CD4-positive, alpha-beta T cell (primary cell): ENCODE measurements around the gene FARS2. TPM values are rescaled to one million over a fixed set of nuclear protein-coding genes. Genes with fewer than 3 reads are reported as not detected.

Experiments used
- ATAC-seq: fragments of 200-7000 bp; cut with Tn5 transposase; one replicate; pipeline ENCODE4 v1.10.0; 2022; ENCODE audit warnings: mild to moderate bottlenecking; ENCODE audit not compliant: poor library complexity
- CTCF ChIA-PET: fragments of 350-600 bp; sonication (Branson Sonifier 250); formaldehyde crosslinking; loops from one replicate; lab custom pipeline; 2021; ENCODE audit warnings: antibody characterized with exemption, inconsistent platforms; lab: Charles Lee
- POLR2A ChIA-PET: fragments of 350-600 bp; sonication (Branson Sonifier 250); formaldehyde crosslinking; loops from one replicate; lab custom pipeline; 2021; ENCODE audit warnings: antibody characterized with exemption, inconsistent platforms; lab: Charles Lee
- DNase-seq, 14 experiments: peaks; one replicate each; pipeline ENCODE4 v3.0.0-alpha.2; 2013 to 2020; ENCODE audit warnings: mixed read lengths in 2 of 14
- H3K27ac ChIP-seq, 2 donors: one replicate each; pipeline versions ENCODE4 v1.5.1 to v1.7.0; 2013; ENCODE audit warnings: low read length in 2 of 2, low read depth in 1 of 2, mild to moderate bottlenecking in 1 of 2
- H3K27me3 ChIP-seq, 2 experiments: 1 replicate in 1 of 2; 2 replicates in 1 of 2; pipeline versions ENCODE4 v1.6.1 to v1.7.0; 2013; ENCODE audit warnings: low read length in 2 of 2, control low read depth in 1 of 2, mild to moderate bottlenecking in 1 of 2, moderate library complexity in 1 of 2; ENCODE audit not compliant: insufficient read depth in 2 of 2, control insufficient read depth in 1 of 2
- H3K36me3 ChIP-seq: one replicate; pipeline ENCODE4 v1.6.1; 2013; ENCODE audit warnings: low read length, control low read depth; ENCODE audit not compliant: insufficient read depth
- H3K4me1 ChIP-seq: one replicate; pipeline ENCODE4 v1.6.1; 2013; ENCODE audit warnings: low read length, control low read depth; ENCODE audit not compliant: insufficient read depth
- H3K4me3 ChIP-seq: one replicate; pipeline ENCODE4 v1.5.1; 2013; ENCODE audit warnings: mild to moderate bottlenecking, low read length, moderate library complexity
- H3K9me3 ChIP-seq, 2 experiments: 1 replicate in 1 of 2; 2 replicates in 1 of 2; pipeline versions ENCODE4 v1.6.1 to v1.7.0; 2013; ENCODE audit warnings: low read length in 2 of 2, mild to moderate bottlenecking in 2 of 2, control low read depth in 1 of 2, moderate library complexity in 1 of 2; ENCODE audit not compliant: control insufficient read depth in 1 of 2, insufficient read depth in 1 of 2
- H3K27ac Mint-ChIP-seq: one replicate; pipeline ENCODE4 v1.8.0; 2020; ENCODE audit warnings: mixed read lengths
- H3K27me3 Mint-ChIP-seq: one replicate; pipeline ENCODE4 v1.8.0; 2021; ENCODE audit warnings: mixed read lengths
- H3K36me3 Mint-ChIP-seq: one replicate; pipeline ENCODE4 v1.8.0; 2021; ENCODE audit warnings: low read depth, mixed read lengths
- H3K4me1 Mint-ChIP-seq: one replicate; pipeline ENCODE4 v1.8.0; 2021; ENCODE audit warnings: low read depth, mixed read lengths
- H3K4me3 Mint-ChIP-seq: one replicate; pipeline ENCODE4 v1.8.0; 2020; ENCODE audit warnings: mild to moderate bottlenecking, mixed read lengths
- H3K9me3 Mint-ChIP-seq: one replicate; pipeline ENCODE4 v1.8.0; 2020; ENCODE audit warnings: mixed read lengths
- intact Hi-C, 2 experiments: fragments of 100-400 bp; cut with DNase I in 1 of 2; cut with micrococcal nuclease in 1 of 2; formaldehyde crosslinking; loops; one replicate each; pipeline versions ENCODE4 v1.15.1 to v1.9.0; 2023 to 2025; cut with DNase I, micrococcal nuclease
- total RNA-seq, 174 experiments: library from RNA in 2 of 174; stranded (reverse) in 2 of 174; gene quantifications; one replicate each; pipeline ENCODE4 v1.2.3 and lab custom pipeline; 2021 to 2026
- TF ChIP-seq, protein P1 (sequence below): fragments of 200-600 bp; IDR thresholded peaks from one replicate; pipeline ENCODE4 v1.8.0; 2022; ENCODE audit warnings: antibody characterized with exemption, mild to moderate bottlenecking

The FARS2 gene
- total RNA-seq, 2 experiments from 2014 or later = 12.6 to 12.8 TPM

GRCh38 chr6:5679691-5680090 is 418.4 kb downstream of the FARS2 start:
- DNase-seq = no peak
- no peaks in the 10 kb centered on the region for H3K27me3 Mint-ChIP-seq
- Histone ChIP-seq H3K9me3 (peaks cover 0 to 8% of the 10 kb centered on the region in 2 experiments), H3K27ac (no peak overlapping the region), H3K27me3 (no peaks in the 10 kb centered on the region), H3K4me3 (no peak overlapping the region), H3K4me1 (no peaks in the 10 kb centered on the region), H3K36me3 (no peaks in the 10 kb centered on the region)
- ATAC-seq = no peak
- intact Hi-C loops = no loop called here
- H3K9me3 Mint-ChIP-seq = no peaks in the 10 kb centered on the region
- no peak overlapping the region for H3K27ac Mint-ChIP-seq
- CTCF ChIA-PET = no interaction called here
- H3K4me3 Mint-ChIP-seq = no peak overlapping the region
- POLR2A ChIA-PET = no interaction called here
- H3K36me3 Mint-ChIP-seq = peaks cover 22% of the 10 kb centered on the region
- peaks cover 31% of the 10 kb centered on the region for H3K4me1 Mint-ChIP-seq
- TF ChIP-seq, protein P1, sequence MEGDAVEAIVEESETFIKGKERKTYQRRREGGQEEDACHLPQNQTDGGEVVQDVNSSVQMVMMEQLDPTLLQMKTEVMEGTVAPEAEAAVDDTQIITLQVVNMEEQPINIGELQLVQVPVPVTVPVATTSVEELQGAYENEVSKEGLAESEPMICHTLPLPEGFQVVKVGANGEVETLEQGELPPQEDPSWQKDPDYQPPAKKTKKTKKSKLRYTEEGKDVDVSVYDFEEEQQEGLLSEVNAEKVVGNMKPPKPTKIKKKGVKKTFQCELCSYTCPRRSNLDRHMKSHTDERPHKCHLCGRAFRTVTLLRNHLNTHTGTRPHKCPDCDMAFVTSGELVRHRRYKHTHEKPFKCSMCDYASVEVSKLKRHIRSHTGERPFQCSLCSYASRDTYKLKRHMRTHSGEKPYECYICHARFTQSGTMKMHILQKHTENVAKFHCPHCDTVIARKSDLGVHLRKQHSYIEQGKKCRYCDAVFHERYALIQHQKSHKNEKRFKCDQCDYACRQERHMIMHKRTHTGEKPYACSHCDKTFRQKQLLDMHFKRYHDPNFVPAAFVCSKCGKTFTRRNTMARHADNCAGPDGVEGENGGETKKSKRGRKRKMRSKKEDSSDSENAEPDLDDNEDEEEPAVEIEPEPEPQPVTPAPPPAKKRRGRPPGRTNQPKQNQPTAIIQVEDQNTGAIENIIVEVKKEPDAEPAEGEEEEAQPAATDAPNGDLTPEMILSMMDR = no peak

GRCh38 chr6:5680095-5680494 is 418.8 kb downstream of the FARS2 start:
- H3K27ac ChIP-seq = no peak overlapping the region
- Mint-ChIP-seq H3K4me3 (no peak overlapping the region), H3K36me3 (peaks cover 25% of the 10 kb centered on the region), H3K4me1 (peaks cover 31% of the 10 kb centered on the region), H3K27ac (no peak overlapping the region), H3K27me3 (no peaks in the 10 kb centered on the region), H3K9me3 (no peaks in the 10 kb centered on the region)
- ChIA-PET POLR2A (no interaction called here), CTCF (no interaction called here)
- ATAC-seq (no peak), DNase-seq (no peak)
- TF ChIP-seq, protein P1 = no peak
- H3K4me3 ChIP-seq = no peak overlapping the region
- H3K9me3 ChIP-seq = peaks cover 0 to 10% of the 10 kb centered on the region in 2 experiments
- H3K4me1 ChIP-seq = no peaks in the 10 kb centered on the region
- no peaks in the 10 kb centered on the region for H3K27me3 ChIP-seq
- intact Hi-C loops = no loop called here
- no peaks in the 10 kb centered on the region for H3K36me3 ChIP-seq

- Histone ChIP-seq H3K4me3 (no peak overlapping the region), H3K4me1 (no peaks in the 10 kb centered on the region), H3K27ac (no peak overlapping the region), H3K27me3 (no peaks in the 10 kb centered on the region), H3K36me3 (no peaks in the 10 kb centered on the region), H3K9me3 (peaks cover 0 to 10% of the 10 kb centered on the region in 2 experiments)
- Mint-ChIP-seq H3K9me3 (no peaks in the 10 kb centered on the region), H3K36me3 (peaks cover 38% of the 10 kb centered on the region), H3K27ac (no peak overlapping the region), H3K27me3 (no peaks in the 10 kb centered on the region), H3K4me1 (peaks cover 31% of the 10 kb centered on the region), H3K4me3 (no peak overlapping the region)
- CTCF ChIA-PET = no interaction called here
- POLR2A ChIA-PET = interaction anchor here (1.6 kb wide), 1 partner anchor 14 kb away, joined by 4 read pairs; no protein-coding TSS in a partner anchor
- no peak for DNase-seq
- TF ChIP-seq, protein P1 = no peak
- intact Hi-C loops = no loop called here
- no peak for ATAC-seq
Measured at GRCh38 chr6:5681480-5681879, 420.2 kb downstream of the FARS2 start.
